GM12878 (cell line): ENCODE data around the gene MEN1. TPM values are rescaled to one million over a fixed set of nuclear protein-coding genes. Genes with fewer than 3 reads are reported as not detected.
A peak's percentile ranks its signal among the peaks of the same experiment; 100 is the strongest.

Experiments used
- BMI1 ChIP-seq: fragments of 450-650 bp; IDR thresholded peaks from 2 replicates; pipeline ENCODE4 v1.6.1; 2016; ENCODE audit warnings: mild to moderate bottlenecking, moderate library complexity, borderline replicate concordance
- CBX3 ChIP-seq: fragments of 200-600 bp; sonication (generic); IDR thresholded peaks from 2 replicates; pipeline ENCODE4 v1.6.1; 2016; ENCODE audit warnings: low read depth, borderline replicate concordance
- DPF2 ChIP-seq: fragments of 450-650 bp; IDR thresholded peaks from 2 replicates; pipeline ENCODE4 v1.6.1; 2017; ENCODE audit warnings: mild to moderate bottlenecking
- EGR1 ChIP-seq, 2 experiments: IDR thresholded peaks; 1 replicate in 1 of 2; 2 replicates in 1 of 2; pipeline ENCODE4 v1.6.1; 2011 to 2012; ENCODE audit warnings: low read depth in 2 of 2, low read length in 2 of 2, borderline replicate concordance in 1 of 2, mild to moderate bottlenecking in 1 of 2, moderate library complexity in 1 of 2
- EP300 ChIP-seq, 2 experiments: fragments of 150-350 bp in 1 of 2; IDR thresholded peaks; 2 replicates each; pipeline ENCODE4 v1.6.1; 2011 to 2012; ENCODE audit warnings: low read depth in 2 of 2, low read length in 2 of 2, borderline replicate concordance in 1 of 2, improper control_type of control experiment in 1 of 2, inconsistent platforms in 1 of 2; ENCODE audit not compliant: control insufficient read depth in 1 of 2
- FOXM1 ChIP-seq: IDR thresholded peaks from 2 replicates; pipeline ENCODE4 v1.6.1; 2012; ENCODE audit warnings: low read depth, mild to moderate bottlenecking, inconsistent platforms, low read length, moderate library complexity
- IKZF2 ChIP-seq, 2 experiments: fragments of 450-650 bp; IDR thresholded peaks; 2 replicates each; pipeline ENCODE4 v1.6.1; 2017; ENCODE audit warnings: mild to moderate bottlenecking in 2 of 2, moderate library complexity in 2 of 2
- KDM1A ChIP-seq: fragments of 200-600 bp; sonication (generic); IDR thresholded peaks from 2 replicates; pipeline ENCODE4 v1.6.1; 2016; ENCODE audit warnings: borderline replicate concordance
- MEF2B ChIP-seq: fragments of 450-650 bp; IDR thresholded peaks from 2 replicates; pipeline ENCODE4 v1.6.1; 2018; ENCODE audit warnings: mild to moderate bottlenecking, moderate library complexity; ENCODE audit not compliant: partially characterized antibody, poor library complexity, severe bottlenecking
- POLR2A ChIP-seq: IDR thresholded peaks from 2 replicates; pipeline ENCODE4 v1.6.1; 2011; ENCODE audit warnings: low read depth, mild to moderate bottlenecking, low read length
- POLR2AphosphoS5 ChIP-seq: IDR thresholded peaks from 2 replicates; pipeline ENCODE4 v1.6.1; 2011; ENCODE audit warnings: mild to moderate bottlenecking, low read length, inconsistent platforms
- PRDM15 ChIP-seq: fragments of 450-650 bp; formaldehyde crosslinking; IDR thresholded peaks from 2 replicates; pipeline ENCODE4 v1.4.0; 2020; ENCODE audit warnings: mild to moderate bottlenecking, moderate library complexity
- RAD51 ChIP-seq: fragments of 450-650 bp; IDR thresholded peaks from 2 replicates; pipeline ENCODE4 v1.6.1; 2016; ENCODE audit warnings: moderate library complexity, mild to moderate bottlenecking, inconsistent platforms
- RB1 ChIP-seq: fragments of 450-650 bp; formaldehyde crosslinking; IDR thresholded peaks from 2 replicates; pipeline ENCODE4 v1.6.1; 2017; ENCODE audit warnings: mild to moderate bottlenecking, borderline replicate concordance
- RFX5 ChIP-seq: IDR thresholded peaks from 2 replicates; pipeline ENCODE4 v1.6.1; 2011; ENCODE audit warnings: low read depth, low read length, improper control_type of control experiment
- RUNX3 ChIP-seq: IDR thresholded peaks from 2 replicates; pipeline ENCODE4 v1.6.1; 2012; ENCODE audit warnings: low read length, inconsistent platforms
- TARDBP ChIP-seq: IDR thresholded peaks from 2 replicates; pipeline ENCODE4 v1.6.1; 2016; ENCODE audit warnings: borderline replicate concordance
- YBX1 ChIP-seq: fragments of 450-650 bp; IDR thresholded peaks from 2 replicates; pipeline ENCODE4 v1.6.1; 2016; ENCODE audit warnings: antibody characterized with exemption
- ZSCAN29 ChIP-seq: fragments of 450-650 bp; IDR thresholded peaks from 2 replicates; pipeline ENCODE4 v1.6.1; 2017; ENCODE audit warnings: mild to moderate bottlenecking, moderate library complexity
- polyA plus RNA-seq, 11 experiments: library from polyadenylated mRNA; depleted of rRNA in 4 of 11; unstranded in 6 of 11; stranded (reverse) in 5 of 11; fragments of >200 nt; fragmentation: Nextera tagmentation in 4 of 11; fragmentation: Illumina TruSeq in 1 of 11; extraction: Ambion mirVana in 4 of 11; extraction: Trizol in 1 of 11; gene quantifications; 1 replicate in 1 of 11; 2 replicates in 10 of 11; pipeline versions ENCODE4 v1.2.1 to v1.2.3, GENCODE V29; 2011 to 2016; ENCODE audit warnings: inconsistent platforms in 2 of 11, missing spikeins in 2 of 11, low read depth in 1 of 11
- total RNA-seq, 4 experiments: library from RNA; depleted of rRNA in 3 of 4; stranded (reverse); fragments of >200 nt in 3 of 4; fragmentation: Illumina TruSeq in 1 of 4; extraction: Trizol in 1 of 4; gene quantifications; 2 replicates each; pipeline versions ENCODE4 v1.2.1 to v1.2.3, GENCODE V29; 2013 to 2021
- TF ChIP-seq, protein P1 (sequence below): fragments of 450-650 bp; IDR thresholded peaks from 2 replicates; pipeline ENCODE4 v1.6.1; 2016; ENCODE audit warnings: mild to moderate bottlenecking, moderate library complexity, borderline replicate concordance
- TF ChIP-seq, protein P2 (sequence below): fragments of 450-650 bp; IDR thresholded peaks from 2 replicates; pipeline ENCODE4 v1.6.1; 2014; ENCODE audit warnings: mild to moderate bottlenecking

The MEN1 gene
- total and polyA plus RNA-seq, 10 of the 15 experiments (the other 5 are each of a cell fraction or from before 2014, with no cell fraction given), result 2.5 to 39.7 (median 20.7) TPM

GRCh38 chr11:64772303-64773018, 37.9 kb downstream of the MEN1 start (continued):
- TF ChIP-seq, protein P1, sequence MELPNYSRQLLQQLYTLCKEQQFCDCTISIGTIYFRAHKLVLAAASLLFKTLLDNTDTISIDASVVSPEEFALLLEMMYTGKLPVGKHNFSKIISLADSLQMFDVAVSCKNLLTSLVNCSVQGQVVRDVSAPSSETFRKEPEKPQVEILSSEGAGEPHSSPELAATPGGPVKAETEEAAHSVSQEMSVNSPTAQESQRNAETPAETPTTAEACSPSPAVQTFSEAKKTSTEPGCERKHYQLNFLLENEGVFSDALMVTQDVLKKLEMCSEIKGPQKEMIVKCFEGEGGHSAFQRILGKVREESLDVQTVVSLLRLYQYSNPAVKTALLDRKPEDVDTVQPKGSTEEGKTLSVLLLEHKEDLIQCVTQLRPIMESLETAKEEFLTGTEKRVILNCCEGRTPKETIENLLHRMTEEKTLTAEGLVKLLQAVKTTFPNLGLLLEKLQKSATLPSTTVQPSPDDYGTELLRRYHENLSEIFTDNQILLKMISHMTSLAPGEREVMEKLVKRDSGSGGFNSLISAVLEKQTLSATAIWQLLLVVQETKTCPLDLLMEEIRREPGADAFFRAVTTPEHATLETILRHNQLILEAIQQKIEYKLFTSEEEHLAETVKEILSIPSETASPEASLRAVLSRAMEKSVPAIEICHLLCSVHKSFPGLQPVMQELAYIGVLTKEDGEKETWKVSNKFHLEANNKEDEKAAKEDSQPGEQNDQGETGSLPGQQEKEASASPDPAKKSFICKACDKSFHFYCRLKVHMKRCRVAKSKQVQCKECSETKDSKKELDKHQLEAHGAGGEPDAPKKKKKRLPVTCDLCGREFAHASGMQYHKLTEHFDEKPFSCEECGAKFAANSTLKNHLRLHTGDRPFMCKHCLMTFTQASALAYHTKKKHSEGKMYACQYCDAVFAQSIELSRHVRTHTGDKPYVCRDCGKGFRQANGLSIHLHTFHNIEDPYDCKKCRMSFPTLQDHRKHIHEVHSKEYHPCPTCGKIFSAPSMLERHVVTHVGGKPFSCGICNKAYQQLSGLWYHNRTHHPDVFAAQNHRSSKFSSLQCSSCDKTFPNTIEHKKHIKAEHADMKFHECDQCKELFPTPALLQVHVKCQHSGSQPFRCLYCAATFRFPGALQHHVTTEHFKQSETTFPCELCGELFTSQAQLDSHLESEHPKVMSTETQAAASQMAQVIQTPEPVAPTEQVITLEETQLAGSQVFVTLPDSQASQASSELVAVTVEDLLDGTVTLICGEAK, result no peak
- no peak for TF ChIP-seq PRDM15 (CRISPR knock-in tag)
- TF ChIP-seq TARDBP, result no peak
- no peak for TF ChIP-seq KDM1A
- TF ChIP-seq RFX5, result no peak
- no peak for TF ChIP-seq ZSCAN29
- TF ChIP-seq RUNX3, result peak; percentile 75
- no peak; the same call in 1 of the 2 replicates for TF ChIP-seq FOXM1
- TF ChIP-seq BMI1, result no peak
- TF ChIP-seq RAD51, result 0 out of 2 replicates have a peak, but pooled peaks have one; percentile 15
- no peak for TF ChIP-seq RB1
- TF ChIP-seq, protein P2, sequence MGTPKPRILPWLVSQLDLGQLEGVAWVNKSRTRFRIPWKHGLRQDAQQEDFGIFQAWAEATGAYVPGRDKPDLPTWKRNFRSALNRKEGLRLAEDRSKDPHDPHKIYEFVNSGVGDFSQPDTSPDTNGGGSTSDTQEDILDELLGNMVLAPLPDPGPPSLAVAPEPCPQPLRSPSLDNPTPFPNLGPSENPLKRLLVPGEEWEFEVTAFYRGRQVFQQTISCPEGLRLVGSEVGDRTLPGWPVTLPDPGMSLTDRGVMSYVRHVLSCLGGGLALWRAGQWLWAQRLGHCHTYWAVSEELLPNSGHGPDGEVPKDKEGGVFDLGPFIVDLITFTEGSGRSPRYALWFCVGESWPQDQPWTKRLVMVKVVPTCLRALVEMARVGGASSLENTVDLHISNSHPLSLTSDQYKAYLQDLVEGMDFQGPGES, result no peak
- no peak for TF ChIP-seq POLR2A
- TF ChIP-seq YBX1, result no peak
- 0 out of 2 replicates have a peak, but pooled peaks have one; percentile 16 for TF ChIP-seq DPF2
- no peak for TF ChIP-seq CBX3
- peak; percentile 17 for TF ChIP-seq MEF2B
- peak in 1 of 2 experiments; percentile 8; a peak in 1 of 3 replicates for TF ChIP-seq EGR1 (IDR thresholded peaks at IDR 0.05; ENCODE audit: borderline replicate concordance in 1 of 2, low read depth in 2 of 2, low read length in 2 of 2)
- no peak for TF ChIP-seq EP300 (IDR thresholded peaks at IDR 0.05; ENCODE audit: borderline replicate concordance in 1 of 2, control insufficient read depth in 1 of 2, low read depth in 2 of 2, low read length in 2 of 2)
- no peak for TF ChIP-seq IKZF2 (IDR thresholded peaks at IDR 0.05)
- no peak; the same call in none of the 2 replicates for TF ChIP-seq POLR2AphosphoS5
